Dendritic cell treated with granulocyte-macrophage colony-stimulating factor and Interleukin-4, amounts not matched to agents 40 ng/mL and 50 ng/mL, for 4 days (primary cell): ENCODE results near the gene HNRNPCL2.
"Not testable (repeated sequence)": the region's sequence is repeated elsewhere in the genome, so short reads cannot be mapped to it uniquely, and the experiment has no call there.

Experiments
- H3K27ac Mint-ChIP-seq: one replicate; pipeline ENCODE4 v1.8.0; 2022; ENCODE audit warnings: mild to moderate bottlenecking, mixed read lengths
- H3K27me3 Mint-ChIP-seq: one replicate; pipeline ENCODE4 v1.8.0; 2022; ENCODE audit warnings: mild to moderate bottlenecking, mixed read lengths
- H3K36me3 Mint-ChIP-seq: one replicate; pipeline ENCODE4 v1.8.0; 2022; ENCODE audit warnings: low read depth, mixed read lengths
- H3K4me1 Mint-ChIP-seq: one replicate; pipeline ENCODE4 v1.8.0; 2022; ENCODE audit warnings: low read depth, mixed read lengths
- H3K4me3 Mint-ChIP-seq: one replicate; pipeline ENCODE4 v1.8.0; 2022; ENCODE audit warnings: mild to moderate bottlenecking, moderate library complexity, mixed read lengths
- H3K9me3 Mint-ChIP-seq: one replicate; pipeline ENCODE4 v1.8.0; 2022; ENCODE audit warnings: mixed read lengths
- intact Hi-C: fragments of 100-400 bp; cut with micrococcal nuclease; formaldehyde crosslinking; loops from one replicate; pipeline ENCODE4 v1.15.0; 2022

The HNRNPCL2 gene

DNA sequence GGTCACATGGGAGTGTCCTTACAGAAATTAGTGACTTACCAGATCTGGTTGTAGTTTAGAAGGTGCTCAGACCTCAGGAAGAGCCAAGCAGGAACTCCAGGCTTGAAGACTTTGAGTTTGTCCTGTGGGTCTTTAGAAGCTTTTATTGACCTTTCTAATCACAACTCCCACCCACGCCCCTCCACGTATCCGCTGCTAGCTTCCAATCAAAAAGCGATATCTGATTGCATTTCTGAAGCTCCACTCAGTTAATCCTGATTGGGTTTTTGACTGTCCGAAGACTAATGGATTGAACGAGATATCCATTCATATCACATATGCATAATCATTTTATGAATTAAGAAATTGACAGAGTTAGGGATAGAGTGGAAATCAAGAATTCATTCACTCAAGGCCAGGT lies at the start of gene HNRNPCL2:
HNRNPCL2 (minus strand) TSS at position 101 of the 400 bp plus-strand sequence. CDS start 454 bp downstream, outside the sequence.
- H3K4me1 Mint-ChIP-seq, H3K27ac Mint-ChIP-seq, intact Hi-C loops, H3K9me3 Mint-ChIP-seq, H3K27me3 Mint-ChIP-seq, H3K4me3 Mint-ChIP-seq, H3K36me3 Mint-ChIP-seq: not testable (repeated sequence)

DNA sequence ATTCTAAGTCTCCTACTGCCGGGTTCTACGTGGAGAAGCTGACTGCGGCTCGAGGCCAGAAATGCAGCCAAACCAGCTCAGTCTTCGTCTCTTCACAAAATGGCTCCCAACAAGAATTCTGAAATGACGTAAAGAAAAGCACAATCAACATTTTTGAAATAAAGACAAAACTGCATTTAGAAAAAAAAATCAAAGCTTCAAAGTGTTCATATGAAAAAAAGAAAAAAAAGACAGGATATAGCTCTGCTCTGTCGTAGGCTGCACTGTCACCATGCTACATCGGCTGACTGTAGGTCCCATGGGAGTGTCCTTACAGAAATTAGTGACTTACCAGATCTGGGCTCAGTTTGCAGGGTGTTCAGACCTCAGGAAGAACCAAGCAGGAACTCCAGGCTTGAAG lies 48.9 kb upstream of the HNRNPCL2 start, which contains the start of gene HNRNPCL4:
HNRNPCL4 (minus strand) TSS at position 101 of the 400 bp plus-strand sequence. CDS start 164 bp downstream, outside the sequence.
- H3K27me3 Mint-ChIP-seq, H3K9me3 Mint-ChIP-seq, H3K4me3 Mint-ChIP-seq, H3K27ac Mint-ChIP-seq, H3K36me3 Mint-ChIP-seq, intact Hi-C loops, H3K4me1 Mint-ChIP-seq: not testable (repeated sequence)

GRCh38 chr1:13155909-13156308 lies 39.3 kb upstream of the HNRNPCL2 start, which contains the start of gene PRAMEF26:
PRAMEF26 (minus strand) TSS chr1:13156009; CDS start chr1:13153095, 2,914 bp downstream.
- H3K4me1 Mint-ChIP-seq, intact Hi-C loops, H3K36me3 Mint-ChIP-seq, H3K9me3 Mint-ChIP-seq, H3K4me3 Mint-ChIP-seq, H3K27ac Mint-ChIP-seq, H3K27me3 Mint-ChIP-seq: not testable (repeated sequence)

DNA sequence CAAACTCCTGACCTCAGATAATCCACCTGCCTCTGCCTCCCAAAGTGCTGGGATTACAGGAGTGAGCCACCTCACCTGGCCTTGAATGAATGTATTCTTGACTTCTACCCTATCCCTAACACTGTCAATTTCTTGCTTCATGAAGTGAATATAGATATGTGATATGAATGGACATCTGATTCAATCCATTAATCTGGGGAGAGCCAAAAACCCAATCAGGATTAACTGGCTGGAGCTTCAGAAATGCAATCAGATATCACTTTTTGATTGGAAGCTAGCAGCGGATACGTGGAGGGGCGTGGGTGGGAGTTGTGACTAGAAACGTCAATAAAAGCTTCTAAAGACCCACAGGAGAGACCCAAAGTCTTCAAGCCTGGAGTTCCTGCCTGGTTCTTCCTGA lies 46.2 kb downstream of the HNRNPCL2 start, which contains the start of gene PRAMEF25:
PRAMEF25 (plus strand) TSS at position 301 of the 400 bp plus-strand sequence. CDS start 2,920 bp downstream, outside the sequence.
- intact Hi-C loops, H3K9me3 Mint-ChIP-seq, H3K27me3 Mint-ChIP-seq, H3K4me3 Mint-ChIP-seq, H3K27ac Mint-ChIP-seq, H3K36me3 Mint-ChIP-seq, H3K4me1 Mint-ChIP-seq: not testable (repeated sequence)
